Heart left ventricle (tissue), 16 donors: ENCODE results near the gene NFATC2. TPM values are rescaled to one million over a fixed set of nuclear protein-coding genes. Genes with fewer than 3 reads are reported as not detected.

Source experiments
- ATAC-seq, 4 donors: fragments of 200-7000 bp; cut with Tn5 transposase; one replicate each; pipeline ENCODE4 v1.9.1; 2020 to 2022; ENCODE audit warnings: moderate library complexity in 4 of 4, mild to moderate bottlenecking in 3 of 4, moderate number of reproducible peaks in 1 of 4
- DNase-seq, 5 donors: peaks; one replicate each; pipeline ENCODE4 v3.0.0-alpha.2; 2020
- H3K27ac ChIP-seq, 12 donors: fragments of 200-600 bp; sonication (generic) in 4 of 12; one replicate each; pipeline versions ENCODE4 v1.5.0 to v1.8.0; 2016 to 2022; ENCODE audit warnings: mild to moderate bottlenecking in 2 of 12
- H3K27me3 ChIP-seq, 9 donors: fragments of 200-600 bp; sonication (generic) in 2 of 9; one replicate each; pipeline versions ENCODE4 v1.5.1 to v1.8.0; 2016 to 2022; ENCODE audit warnings: mild to moderate bottlenecking in 3 of 9
- H3K36me3 ChIP-seq, 9 donors: fragments of 200-600 bp; sonication (generic) in 2 of 9; one replicate each; pipeline versions ENCODE4 v1.5.0 to v1.8.0; 2018 to 2022; ENCODE audit warnings: mild to moderate bottlenecking in 2 of 9
- H3K4me1 ChIP-seq, 12 donors: fragments of 200-600 bp; sonication (generic) in 4 of 12; one replicate each; pipeline versions ENCODE4 v1.5.0 to v1.8.0; 2016 to 2022; ENCODE audit warnings: mild to moderate bottlenecking in 3 of 12
- H3K4me3 ChIP-seq, 12 donors: fragments of 200-600 bp; sonication (generic) in 4 of 12; one replicate each; pipeline versions ENCODE4 v1.5.0 to v1.8.0; 2017 to 2022; ENCODE audit warnings: mild to moderate bottlenecking in 9 of 12, moderate library complexity in 4 of 12
- H3K9me3 ChIP-seq, 12 donors: fragments of 200-600 bp; sonication (generic) in 4 of 12; one replicate each; pipeline versions ENCODE4 v1.5.0 to v1.8.0; 2016 to 2022; ENCODE audit warnings: mild to moderate bottlenecking in 1 of 12
- CTCF ChIP-seq, 12 donors: fragments of 200-600 bp; sonication (generic) in 4 of 12; IDR thresholded peaks; one replicate each; pipeline versions ENCODE4 v1.5.0 to v1.8.0; 2018 to 2022; ENCODE audit warnings: antibody characterized with exemption in 12 of 12, mild to moderate bottlenecking in 5 of 12
- POLR2A ChIP-seq, 2 donors: fragments of 450-650 bp; IDR thresholded peaks; one replicate each; pipeline ENCODE4 v1.6.1; 2017; ENCODE audit warnings: antibody characterized with exemption in 2 of 2, mild to moderate bottlenecking in 2 of 2, moderate library complexity in 2 of 2
- WGBS, 4 donors: extraction: QIAGEN DNeasy Blood & Tissue Kit in 2 of 4; methylation state at CpG; one replicate each; pipeline versions ENCODE4 v1.1.5 to v1.1.7; 2013 to 2018; 5-methylcytosine and 5-hydroxymethylcytosine counted together
- intact Hi-C, 10 donors: fragments of 100-400 bp; cut with DNase I; formaldehyde crosslinking; loops; one replicate each; pipeline versions ENCODE4 v1.11.1 to v1.14.2; 2022
- polyA plus RNA-seq, 2 donors: library from polyadenylated mRNA; stranded (reverse); fragments of 200-250 nt; gene quantifications; one replicate each; pipeline ENCODE4 v1.2.3, GENCODE V29; 2013
- total RNA-seq, 9 donors: library from RNA; depleted of rRNA in 2 of 9; stranded (reverse); fragments of >200 nt in 2 of 9; fragmentation: NEBNext Ultra II Directional in 3 of 9; extraction: Animal tissue kit (Norgen Biotek cat#: 25700) in 3 of 9; gene quantifications; one replicate each; pipeline versions ENCODE4 v1.1.0 to v1.2.4, GENCODE V29; 2016 to 2023
- donor health status: ischemic (EF 13 %, LVEDD 7.1; RV severe dilation, severe dysfunction).
- donor health status: healthy with polysubstance abuse.
- donor health status: DM: no; HTN: yes; CAD: no.
- donor health status: DM: no; HTN: no; CAD: no.
- donor health status: ischemic (EF 25% LVEDD 6.9; RV normal size, moderate dysfunction).
- donor health status: ischemic (EF 25% LVEDD 5.7; RV mildly dilated, moderate dysfunction).
- donor health status: healthy.
- donor health status: DM: yes; HTN: yes; CAD: no.
- donor health status: ischemic (EF 35%, LVEDD 5.7; RV mildly dilated, moderate dysfunction).
- donor health status: nonischemic (EF 11% LVEDD 7.7; RV severe dilation, severe dysfunction).
- donor health status: DM: yes; HTN: yes; CAD: no.
- donor health status: PGD.
- donor health status: ischemic (EF 29% LVEDD 5.4; RV normal size, mild dysfunction).
- donor health status: nonischemic (EF 23%, LVEDD 6.1; RV moderate dilation, normal function).

The NFATC2 gene
- total and polyA plus RNA-seq, 11 donors, result 0.76 to 7.6 (median 3.2) TPM

GRCh38 chr20:51394706-51395105 is 147.8 kb downstream of the NFATC2 start:
- peaks cover 0 to 74% (median 34%) of the 10 kb centered on the region in 12 donors for H3K4me1 ChIP-seq

GRCh38 chr20:51393571-51393970 is 148.9 kb downstream of the NFATC2 start:
- no peaks in the 10 kb centered on the region for H3K9me3 ChIP-seq
- no peak overlapping the region for H3K4me3 ChIP-seq
- intact Hi-C loops, result loop anchor here in 1 of 10 donors (5.0 kb wide), 1 partner anchor 64 kb away; no protein-coding TSS in a partner anchor
- H3K27ac ChIP-seq, result peak overlapping the region in 11 of 12 donors; percentile 3 to 72 (median 46)
- peaks cover 0 to 70% (median 40%) of the 10 kb centered on the region in 12 donors for H3K4me1 ChIP-seq
- DNase-seq (peak in 3 of 5 donors; percentile 31 to 45 (median 36)), ATAC-seq (peak in 3 of 4 donors; percentile 38 to 75 (median 63))
- TF ChIP-seq POLR2A (IDR thresholded peaks at IDR 0.05) (no peak), CTCF (IDR thresholded peaks at IDR 0.05) (no peak)
- 7 to 20% (median 17%) methylated on average over 6 of the region's 6 CpGs for WGBS, 4 donors
- H3K36me3 ChIP-seq, result peaks cover 0 to 10% (median 0%) of the 10 kb centered on the region in 9 donors
- no peaks in the 10 kb centered on the region for H3K27me3 ChIP-seq

More at GRCh38 chr20:51394706-51395105, 147.8 kb downstream of the NFATC2 start:
- H3K27ac ChIP-seq, result peak overlapping the region in 2 of 12 donors; percentile 1 to 72
- H3K4me3 ChIP-seq, result no peak overlapping the region
- peaks cover 0 to 10% (median 0%) of the 10 kb centered on the region in 9 donors for H3K36me3 ChIP-seq
- intact Hi-C loops, result loop anchor here in 1 of 10 donors (5.0 kb wide), 1 partner anchor 63 kb away; no protein-coding TSS in a partner anchor
- DNase-seq (no peak), ATAC-seq (no peak)
- no peaks in the 10 kb centered on the region for H3K27me3 ChIP-seq
- H3K9me3 ChIP-seq, result no peaks in the 10 kb centered on the region
- WGBS, 4 donors, result 93 to 98% (median 96%) methylated on average over 6 of the region's 6 CpGs
- TF ChIP-seq CTCF (IDR thresholded peaks at IDR 0.05), result no peak
- TF ChIP-seq POLR2A (IDR thresholded peaks at IDR 0.05), result no peak

- ATAC-seq (no peak), DNase-seq (no peak)
- WGBS, 4 donors, result 81 to 93% (median 89%) methylated on average over 7 of the region's 7 CpGs
- intact Hi-C loops, result loop anchor here in 1 of 10 donors (5.0 kb wide), 1 partner anchor 65 kb away; no protein-coding TSS in a partner anchor
- H3K9me3 ChIP-seq, result no peaks in the 10 kb centered on the region
- H3K36me3 ChIP-seq, result peaks cover 0 to 12% (median 0%) of the 10 kb centered on the region in 9 donors
- H3K4me3 ChIP-seq, result no peak overlapping the region
- no peaks in the 10 kb centered on the region for H3K27me3 ChIP-seq
- TF ChIP-seq CTCF (IDR thresholded peaks at IDR 0.05) (no peak), POLR2A (IDR thresholded peaks at IDR 0.05) (no peak)
- H3K4me1 ChIP-seq, result peaks cover 0 to 70% (median 46%) of the 10 kb centered on the region in 12 donors
- H3K27ac ChIP-seq, result peak overlapping the region in 2 of 12 donors; percentile 17 to 72
These were observed 149.8 kb downstream of the NFATC2 start for GRCh38 chr20:51392614-51393186.

GRCh38 chr20:51391926-51392325 is 150.6 kb downstream of the NFATC2 start:
- H3K27me3 ChIP-seq, result no peaks in the 10 kb centered on the region
- WGBS, 4 donors, result 91 to 97% (median 95%) methylated on average over 1 of the region's 1 CpG
- DNase-seq, result no peak
- no peak for TF ChIP-seq POLR2A (IDR thresholded peaks at IDR 0.05)
- TF ChIP-seq CTCF (IDR thresholded peaks at IDR 0.05), result no peak
- H3K36me3 ChIP-seq, result peaks cover 0 to 20% (median 0%) of the 10 kb centered on the region in 9 donors
- no peak overlapping the region for H3K27ac ChIP-seq
- no peaks in the 10 kb centered on the region for H3K9me3 ChIP-seq
- H3K4me3 ChIP-seq, result no peak overlapping the region
- ATAC-seq, result no peak
- intact Hi-C loops, result loop anchor here in 1 of 10 donors (5.0 kb wide), 1 partner anchor 65 kb away; no protein-coding TSS in a partner anchor
- peaks cover 0 to 65% (median 46%) of the 10 kb centered on the region in 12 donors for H3K4me1 ChIP-seq
